ENCODE measurements around the gene ATIC. TPM values are rescaled to one million over a fixed set of nuclear protein-coding genes. Genes with fewer than 3 reads are reported as not detected.

ATIC gene
- total RNA-seq, 1 experiment from 2014 or later: 18.3 TPM

- Histone ChIP-seq H3K4me3 (no peak overlapping the region), H3K27ac (no peak overlapping the region), H3K4me1 (replicated peaks) (no peaks in the 10 kb centered on the region), H3K9me3 (replicated peaks) (no peaks in the 10 kb centered on the region), H3K27me3 (replicated peaks) (no peaks in the 10 kb centered on the region), H3K36me3 (peaks cover 97% of the 10 kb centered on the region)
- DNase-seq (ENCODE audit: low read depth in 1 of 2, low spot score in 2 of 2): no peak
Measured at GRCh38 chr2:215380699-215381098, 68.8 kb downstream of the ATIC start.

DNA sequence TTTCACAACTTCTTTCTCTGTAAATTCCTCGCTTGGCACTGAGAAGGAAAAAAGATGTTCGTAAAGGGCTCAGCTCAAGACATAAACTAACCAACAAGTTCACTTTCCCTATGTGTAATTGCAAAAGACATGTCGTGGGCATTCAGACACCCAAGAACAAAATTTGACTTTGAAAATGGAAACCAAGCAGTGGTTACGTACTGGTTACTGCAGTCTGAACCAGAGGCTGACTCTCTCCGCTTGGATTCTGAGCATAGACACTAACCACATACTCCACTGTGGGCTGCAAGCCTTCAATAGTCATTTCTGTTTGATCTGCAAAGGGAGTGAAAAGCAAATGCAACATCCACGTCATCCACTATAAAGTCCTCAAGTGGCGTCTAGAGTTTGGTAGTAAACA is 70.2 kb downstream of the ATIC start:
- Histone ChIP-seq H3K4me1 (replicated peaks) (no peaks in the 10 kb centered on the region), H3K27me3 (replicated peaks) (no peaks in the 10 kb centered on the region), H3K9me3 (replicated peaks) (no peaks in the 10 kb centered on the region), H3K36me3 (peaks cover 97% of the 10 kb centered on the region), H3K27ac (no peak overlapping the region), H3K4me3 (no peak overlapping the region)
- DNase-seq (ENCODE audit: low read depth in 1 of 2, low spot score in 2 of 2): no peak

DNA sequence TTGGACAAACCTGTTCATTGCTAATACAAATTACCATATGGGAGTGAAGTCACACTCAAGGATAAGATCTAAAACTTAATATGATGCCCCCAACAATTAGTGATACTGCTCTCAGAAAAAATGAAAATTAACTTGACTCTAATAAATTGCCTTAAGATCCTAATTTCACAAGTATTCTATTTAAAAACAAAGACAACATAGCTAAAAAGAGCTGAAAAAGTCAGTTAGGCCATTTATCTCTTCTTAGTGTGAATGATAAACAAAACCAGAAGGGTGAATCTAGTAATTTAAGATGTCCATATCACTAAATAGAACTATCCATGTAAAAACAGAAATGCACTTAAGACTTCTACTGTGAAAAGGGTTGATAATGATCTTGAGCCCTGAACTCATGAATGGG is 70.6 kb downstream of the ATIC start:
- no peak for DNase-seq (ENCODE audit: low read depth in 1 of 2, low spot score in 2 of 2)
- Histone ChIP-seq H3K9me3 (replicated peaks) (no peaks in the 10 kb centered on the region), H3K27me3 (replicated peaks) (no peaks in the 10 kb centered on the region), H3K36me3 (peaks cover 97% of the 10 kb centered on the region), H3K4me3 (no peak overlapping the region), H3K27ac (no peak overlapping the region), H3K4me1 (replicated peaks) (no peaks in the 10 kb centered on the region)

DNA sequence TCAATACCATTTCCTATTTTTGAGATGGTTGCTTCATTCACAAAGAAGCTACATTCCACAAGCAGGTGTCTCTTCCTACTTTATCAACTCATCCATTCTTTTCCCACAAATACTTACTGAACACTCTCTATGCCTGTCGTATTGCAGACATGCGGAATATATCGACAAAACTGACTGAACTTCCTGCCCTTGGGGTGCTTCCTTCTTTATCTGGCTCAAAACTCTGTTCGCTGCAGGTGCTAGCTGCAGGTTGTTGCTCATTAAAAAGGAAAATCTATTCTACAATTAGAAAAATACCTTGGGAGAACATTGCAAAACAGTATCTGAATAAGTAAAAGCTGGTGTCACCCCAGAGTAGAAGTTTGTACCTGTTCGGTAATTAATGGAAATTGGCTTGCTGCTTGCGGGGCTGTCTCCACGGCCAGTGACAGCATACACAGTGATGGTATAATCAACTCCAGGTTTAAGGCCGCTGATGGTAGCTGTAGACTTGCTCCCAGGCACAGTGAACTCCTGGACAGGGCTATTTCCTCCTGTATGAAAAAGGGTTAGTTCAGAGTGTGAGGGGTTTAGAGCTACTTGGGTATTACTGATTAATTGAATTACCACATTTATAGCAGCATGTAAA is 71.9 kb downstream of the ATIC start:
- H3K9me3 ChIP-seq (replicated peaks): no peaks in the 10 kb centered on the region
- no peak overlapping the region for H3K27ac ChIP-seq
- no peak for DNase-seq (ENCODE audit: low read depth in 1 of 2, low spot score in 2 of 2)
- H3K4me3 ChIP-seq: no peak overlapping the region
- peaks cover 99% of the 10 kb centered on the region for H3K36me3 ChIP-seq
- no peaks in the 10 kb centered on the region for H3K4me1 ChIP-seq (replicated peaks)
- H3K27me3 ChIP-seq (replicated peaks): no peaks in the 10 kb centered on the region

DNA sequence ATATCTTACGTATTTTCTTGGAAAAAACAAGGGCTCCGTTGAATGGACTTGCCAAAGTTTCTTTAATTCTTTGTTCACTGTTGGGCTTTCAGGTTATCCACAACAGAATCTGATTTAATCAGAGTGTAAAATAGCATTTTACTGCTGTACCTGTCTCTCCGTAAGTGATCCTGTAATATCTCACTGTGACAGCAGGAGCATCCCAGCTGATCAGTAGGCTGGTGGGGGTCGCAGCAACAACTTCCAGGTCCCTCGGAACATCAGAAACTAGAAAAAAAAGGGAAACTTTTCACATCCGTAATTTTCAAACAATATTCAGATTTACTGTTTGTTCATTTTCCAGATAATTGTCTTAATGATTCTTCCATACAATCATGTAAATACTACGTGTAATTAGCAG is 72.9 kb downstream of the ATIC start:
- Histone ChIP-seq H3K27ac (no peak overlapping the region), H3K4me3 (no peak overlapping the region), H3K27me3 (replicated peaks) (no peaks in the 10 kb centered on the region), H3K36me3 (peaks cover 99% of the 10 kb centered on the region), H3K9me3 (replicated peaks) (no peaks in the 10 kb centered on the region), H3K4me1 (replicated peaks) (no peaks in the 10 kb centered on the region)
- no peak for DNase-seq (ENCODE audit: low read depth in 1 of 2, low spot score in 2 of 2)

DNA sequence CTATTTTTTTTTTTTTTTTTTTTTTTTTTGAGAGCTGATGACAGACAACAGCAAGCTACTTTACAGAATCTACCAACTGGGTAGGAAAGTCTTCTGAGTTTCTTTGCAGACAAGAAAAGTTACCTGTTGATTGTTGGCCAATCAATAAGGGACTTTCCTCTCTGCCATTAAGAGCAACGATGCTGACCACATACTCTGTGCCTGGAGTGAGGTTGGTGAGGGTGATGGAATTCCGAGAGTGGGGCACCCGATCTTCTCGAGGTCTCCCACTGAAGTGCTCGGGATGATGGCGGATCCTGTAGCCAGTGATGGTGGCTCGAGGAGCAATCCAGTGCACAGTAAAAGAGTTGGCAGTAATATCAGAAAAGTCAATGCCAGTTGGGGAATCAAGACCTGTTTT is 74.7 kb downstream of the ATIC start:
- DNase-seq (ENCODE audit: low read depth in 1 of 2, low spot score in 2 of 2): no peak
- Histone ChIP-seq H3K36me3 (peaks cover 99% of the 10 kb centered on the region), H3K27me3 (replicated peaks) (no peaks in the 10 kb centered on the region), H3K4me1 (replicated peaks) (no peaks in the 10 kb centered on the region), H3K4me3 (no peak overlapping the region), H3K27ac (no peak overlapping the region), H3K9me3 (replicated peaks) (no peaks in the 10 kb centered on the region)

DNA sequence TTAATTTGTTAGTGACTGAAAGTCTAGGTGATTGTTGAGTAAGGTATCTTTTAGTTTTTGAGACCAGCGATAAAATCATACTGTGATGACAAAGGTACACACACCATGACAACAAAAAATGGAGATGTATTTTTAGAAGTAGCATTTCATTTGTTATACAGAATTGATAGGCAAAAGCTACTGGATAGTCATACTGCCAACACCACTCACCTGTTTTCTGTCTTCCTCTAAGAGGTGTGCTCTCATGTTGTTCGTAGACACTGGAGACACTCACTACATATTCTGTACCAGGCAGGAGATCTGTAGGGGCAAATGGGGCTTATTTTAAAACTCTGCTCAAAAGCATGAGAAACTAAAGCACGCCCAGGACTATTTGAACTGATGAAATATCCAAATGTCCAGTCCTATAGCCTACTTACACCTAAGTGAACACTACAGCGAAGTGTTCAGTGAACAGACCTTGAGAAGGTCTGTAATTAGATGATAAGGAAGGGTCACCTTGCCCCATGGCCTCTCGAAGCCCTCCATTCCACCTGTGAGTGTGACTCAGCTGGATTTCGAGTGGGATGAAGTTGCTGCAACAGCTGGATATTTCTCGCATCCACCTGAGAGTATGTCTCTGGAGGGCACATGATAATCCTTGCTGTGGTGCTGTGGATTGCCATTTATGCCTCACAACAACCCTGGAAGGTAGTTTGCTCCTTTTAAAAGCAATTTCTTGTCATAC is 76.3 kb downstream of the ATIC start:
- Histone ChIP-seq H3K9me3 (replicated peaks) (no peaks in the 10 kb centered on the region), H3K4me1 (replicated peaks) (no peaks in the 10 kb centered on the region), H3K27ac (no peak overlapping the region), H3K36me3 (peaks cover 99% of the 10 kb centered on the region), H3K4me3 (no peak overlapping the region), H3K27me3 (replicated peaks) (no peaks in the 10 kb centered on the region)
- no peak for DNase-seq (ENCODE audit: low read depth in 1 of 2, low spot score in 2 of 2)

DNA sequence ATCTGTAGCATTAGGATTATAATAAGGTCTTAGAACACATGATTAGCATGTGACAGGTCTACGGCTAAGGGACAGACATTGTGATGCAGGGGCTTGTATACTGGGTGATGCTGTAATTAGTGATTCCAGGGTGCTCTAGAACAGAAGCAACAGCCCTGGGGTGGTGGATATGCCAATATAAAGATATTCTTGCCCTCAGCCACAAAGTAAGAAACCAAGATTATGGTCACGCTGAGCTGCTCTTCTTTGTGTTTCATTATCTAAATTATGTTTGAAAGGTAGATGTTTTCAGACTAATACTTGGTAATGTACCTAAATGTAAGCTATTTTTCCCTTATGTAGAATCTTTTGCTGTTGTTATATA is 78.7 kb downstream of the ATIC start:
- DNase-seq (ENCODE audit: low read depth in 1 of 2, low spot score in 2 of 2): no peak
- H3K4me3 ChIP-seq: no peak overlapping the region
- no peaks in the 10 kb centered on the region for H3K9me3 ChIP-seq (replicated peaks)
- H3K4me1 ChIP-seq (replicated peaks): no peaks in the 10 kb centered on the region
- H3K36me3 ChIP-seq: peaks cover 98% of the 10 kb centered on the region
- no peaks in the 10 kb centered on the region for H3K27me3 ChIP-seq (replicated peaks)
- no peak overlapping the region for H3K27ac ChIP-seq

DNA sequence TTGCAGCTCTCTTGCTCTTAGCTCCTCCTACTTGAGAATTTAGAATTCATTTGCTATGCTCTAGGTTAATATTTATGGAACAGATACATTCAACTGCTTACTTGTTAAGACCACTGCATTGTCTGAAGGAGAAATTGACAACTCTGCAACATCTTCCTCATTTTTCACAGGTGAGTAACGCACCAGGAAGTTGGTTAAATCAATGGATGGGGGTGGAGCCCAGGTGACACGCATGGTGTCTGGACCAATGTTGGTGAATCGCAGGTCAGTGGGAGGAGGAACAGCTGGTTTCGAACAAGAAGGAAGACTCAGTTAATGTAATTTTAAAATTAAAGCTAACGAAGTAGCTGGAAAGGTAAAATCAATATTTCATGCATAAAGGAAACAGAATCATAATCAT is 79.7 kb downstream of the ATIC start:
- H3K27me3 ChIP-seq (replicated peaks): no peaks in the 10 kb centered on the region
- H3K27ac ChIP-seq: no peak overlapping the region
- no peak overlapping the region for H3K4me3 ChIP-seq
- DNase-seq (ENCODE audit: low read depth in 1 of 2, low spot score in 2 of 2): no peak
- peaks cover 98% of the 10 kb centered on the region for H3K36me3 ChIP-seq
- H3K9me3 ChIP-seq (replicated peaks): no peaks in the 10 kb centered on the region
- H3K4me1 ChIP-seq (replicated peaks): no peaks in the 10 kb centered on the region

GRCh38 chr2:215392164-215392563 is 80.3 kb downstream of the ATIC start:
- Histone ChIP-seq H3K27me3 (replicated peaks) (no peaks in the 10 kb centered on the region), H3K27ac (no peak overlapping the region), H3K36me3 (peaks cover 98% of the 10 kb centered on the region), H3K4me1 (replicated peaks) (no peaks in the 10 kb centered on the region), H3K4me3 (no peak overlapping the region), H3K9me3 (replicated peaks) (no peaks in the 10 kb centered on the region)
- DNase-seq (ENCODE audit: low read depth in 1 of 2, low spot score in 2 of 2): no peak

DNA sequence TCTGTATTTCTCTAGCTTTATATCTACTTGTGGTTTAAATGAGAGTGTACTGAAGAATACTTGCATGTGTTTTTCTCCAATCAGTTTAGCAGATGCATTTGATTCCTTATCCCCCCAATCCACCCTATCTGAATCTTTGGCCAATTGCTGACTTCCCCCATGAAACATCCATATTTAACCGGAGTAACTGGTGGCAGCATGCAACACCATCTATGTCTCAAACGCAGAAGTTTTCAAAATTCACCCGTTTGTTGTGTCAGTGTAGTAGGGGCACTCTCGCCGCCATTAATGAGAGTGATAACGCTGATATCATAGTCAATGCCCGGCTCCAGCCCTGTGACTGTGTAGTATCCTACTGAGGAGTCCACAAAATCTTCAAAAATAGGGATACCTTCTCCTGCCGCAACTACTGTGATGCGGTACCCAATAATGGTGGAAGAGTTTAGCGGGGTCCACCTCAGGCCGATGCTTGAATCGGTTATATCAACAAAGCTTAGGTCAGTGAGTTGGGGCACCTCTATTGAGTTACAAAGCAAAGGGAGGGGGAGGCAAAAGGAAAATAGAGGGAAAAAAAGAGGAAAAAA is 80.9 kb downstream of the ATIC start:
- Histone ChIP-seq H3K4me1 (replicated peaks) (peaks cover 1% of the 10 kb centered on the region), H3K4me3 (no peak overlapping the region), H3K27me3 (replicated peaks) (no peaks in the 10 kb centered on the region), H3K27ac (no peak overlapping the region), H3K9me3 (replicated peaks) (no peaks in the 10 kb centered on the region), H3K36me3 (peaks cover 98% of the 10 kb centered on the region)
- no peak for DNase-seq (ENCODE audit: low read depth in 1 of 2, low spot score in 2 of 2)

GRCh38 chr2:215394102-215394805 is 82.4 kb downstream of the ATIC start:
- no peak for DNase-seq (ENCODE audit: low read depth in 1 of 2, low spot score in 2 of 2)
- peaks cover 98% of the 10 kb centered on the region for H3K36me3 ChIP-seq
- peaks cover 16% of the 10 kb centered on the region for H3K4me1 ChIP-seq (replicated peaks)
- no peaks in the 10 kb centered on the region for H3K9me3 ChIP-seq (replicated peaks)
- H3K4me3 ChIP-seq: no peak overlapping the region
- H3K27ac ChIP-seq: no peak overlapping the region
- H3K27me3 ChIP-seq (replicated peaks): no peaks in the 10 kb centered on the region

GRCh38 chr2:215395687-215396460 is 84.0 kb downstream of the ATIC start:
- Histone ChIP-seq H3K36me3 (peaks cover 94% of the 10 kb centered on the region), H3K27me3 (replicated peaks) (no peaks in the 10 kb centered on the region), H3K4me3 (no peak overlapping the region), H3K4me1 (replicated peaks) (peaks cover 17% of the 10 kb centered on the region), H3K9me3 (replicated peaks) (no peaks in the 10 kb centered on the region), H3K27ac (peak overlapping the region; percentile 19; the same call in 1 of the 2 replicates)
- no peak for DNase-seq (ENCODE audit: low read depth in 1 of 2, low spot score in 2 of 2)
